HG02571 (cell line): ENCODE measurements around the gene GINS2.

Source experiments
- ATAC-seq: cut with Tn5 transposase; IDR thresholded peaks from one replicate; pipeline ENCODE4 v1.9.1; 2021; ENCODE audit warnings: mild to moderate bottlenecking, moderate library complexity; ENCODE audit not compliant: unreplicated experiment

The GINS2 gene

DNA sequence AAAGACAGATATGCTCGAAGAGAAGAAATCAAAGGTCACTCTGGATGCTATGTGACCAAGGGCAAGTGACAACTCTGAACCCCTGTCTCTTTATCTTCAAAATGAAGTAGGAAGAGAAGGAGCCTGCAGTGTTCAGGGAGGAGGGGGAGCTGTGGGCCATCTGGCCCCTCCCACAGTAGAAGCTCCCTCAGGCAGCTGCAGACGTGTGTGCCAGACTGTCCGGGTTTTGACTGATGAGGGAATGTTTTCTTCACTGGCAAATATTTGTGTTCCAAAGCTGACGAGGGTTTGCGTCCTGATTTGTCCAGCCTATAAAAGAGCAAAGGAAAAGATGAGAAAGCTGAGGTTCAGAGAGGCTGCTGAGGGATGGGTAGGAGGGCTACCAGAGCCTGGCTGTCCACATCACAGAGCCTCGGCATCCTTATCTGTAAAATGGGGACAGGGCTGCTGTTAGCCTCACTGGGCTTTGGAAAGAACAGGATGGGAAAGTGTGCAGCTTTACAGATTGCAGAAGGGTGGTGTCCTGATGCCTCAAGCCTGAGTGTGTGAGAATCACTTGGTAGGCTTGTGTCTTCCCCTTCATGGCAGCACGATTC is 1.8 kb upstream of the GINS2 start:
- no peak for ATAC-seq

DNA sequence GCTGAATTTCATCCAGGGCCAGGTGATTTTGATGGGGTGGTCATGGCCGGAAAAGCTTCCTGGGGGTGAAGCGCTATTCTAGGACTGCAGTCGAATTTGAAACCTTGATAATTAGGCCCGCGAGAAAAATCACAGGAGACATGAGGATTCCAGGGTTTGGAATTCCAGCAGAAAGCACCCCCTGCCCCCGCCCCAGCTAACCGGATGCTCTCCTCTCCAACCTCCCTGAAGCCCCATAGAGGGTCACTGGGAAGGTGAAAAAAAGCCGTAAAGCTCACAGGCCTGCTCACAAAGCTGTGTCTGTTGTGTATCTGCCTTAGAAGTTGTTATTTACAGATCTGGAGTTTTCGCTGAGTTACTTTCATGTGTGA is 1.2 kb upstream of the GINS2 start:
- ATAC-seq, result no peak

DNA sequence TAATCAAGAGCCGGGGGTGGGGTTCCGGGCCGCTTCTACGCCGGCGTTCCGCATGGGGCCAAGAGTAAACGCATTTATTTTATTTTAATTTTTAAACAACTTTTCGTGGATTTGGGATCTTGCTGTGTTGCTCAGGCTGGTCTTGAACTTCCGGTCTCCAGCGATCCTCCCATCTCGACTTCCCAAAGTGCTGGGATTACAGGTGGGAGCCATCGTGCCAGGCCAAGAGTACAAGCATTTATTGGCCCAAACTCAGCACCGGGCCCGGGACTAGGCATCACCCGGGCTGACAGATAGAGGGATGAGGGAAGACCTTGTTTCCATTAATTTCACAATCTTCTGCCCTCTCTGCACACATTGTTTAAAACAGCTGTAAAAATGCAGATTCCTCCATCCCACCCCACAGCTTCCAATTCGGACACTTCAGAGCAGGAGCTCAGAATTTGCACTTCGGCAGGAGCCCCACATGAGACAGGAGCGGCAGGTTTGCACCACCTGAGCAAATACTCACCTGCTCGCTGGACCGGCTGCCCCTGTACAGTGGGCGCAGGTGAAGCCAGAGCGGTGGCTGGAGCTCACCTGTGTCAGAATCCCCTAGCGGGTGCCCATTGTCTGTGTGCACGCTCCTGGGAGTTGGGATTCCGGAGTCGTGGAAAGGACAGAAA is 663 bp upstream of the GINS2 start:
- ATAC-seq, result no peak

DNA sequence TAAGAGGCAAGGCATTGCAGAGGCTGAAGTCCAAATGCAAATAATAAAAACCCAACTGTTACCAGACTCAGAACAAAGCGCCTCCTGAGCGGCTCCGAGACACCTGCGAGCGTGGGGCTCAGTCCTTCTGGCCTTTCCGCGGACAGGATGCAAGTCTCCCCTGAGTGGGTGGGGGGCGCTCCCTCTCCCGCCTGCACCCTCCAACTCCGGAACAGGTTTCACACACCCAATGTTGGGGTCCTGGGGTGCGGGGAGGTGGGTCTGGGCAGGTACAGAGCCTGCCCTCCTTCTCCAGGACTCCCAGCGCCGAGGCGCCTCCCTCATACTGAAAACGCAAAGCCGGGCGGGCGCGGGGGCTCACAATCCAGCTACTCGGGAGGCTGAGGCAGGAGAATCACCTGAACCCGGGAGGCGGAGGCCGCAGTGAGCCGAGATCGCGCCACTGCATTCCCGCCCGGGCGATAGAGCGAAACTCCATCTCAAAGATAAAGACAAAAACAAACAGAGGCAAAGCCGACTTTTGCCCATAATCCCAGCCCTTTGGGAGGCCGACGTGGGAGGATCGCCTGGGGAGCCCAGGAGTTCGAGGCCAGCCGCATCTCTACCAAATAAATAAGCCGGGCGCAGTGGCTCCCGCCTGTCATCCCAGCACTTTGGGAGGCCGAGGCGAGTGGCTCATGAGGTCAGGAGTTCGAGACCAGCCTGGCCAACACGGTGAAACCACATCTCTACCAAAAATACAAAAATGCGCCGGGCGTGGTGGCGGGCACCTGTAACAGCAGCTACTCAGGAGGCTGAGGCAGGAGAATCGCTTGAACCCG is 893 bp downstream of the GINS2 start:
- no peak for ATAC-seq

DNA sequence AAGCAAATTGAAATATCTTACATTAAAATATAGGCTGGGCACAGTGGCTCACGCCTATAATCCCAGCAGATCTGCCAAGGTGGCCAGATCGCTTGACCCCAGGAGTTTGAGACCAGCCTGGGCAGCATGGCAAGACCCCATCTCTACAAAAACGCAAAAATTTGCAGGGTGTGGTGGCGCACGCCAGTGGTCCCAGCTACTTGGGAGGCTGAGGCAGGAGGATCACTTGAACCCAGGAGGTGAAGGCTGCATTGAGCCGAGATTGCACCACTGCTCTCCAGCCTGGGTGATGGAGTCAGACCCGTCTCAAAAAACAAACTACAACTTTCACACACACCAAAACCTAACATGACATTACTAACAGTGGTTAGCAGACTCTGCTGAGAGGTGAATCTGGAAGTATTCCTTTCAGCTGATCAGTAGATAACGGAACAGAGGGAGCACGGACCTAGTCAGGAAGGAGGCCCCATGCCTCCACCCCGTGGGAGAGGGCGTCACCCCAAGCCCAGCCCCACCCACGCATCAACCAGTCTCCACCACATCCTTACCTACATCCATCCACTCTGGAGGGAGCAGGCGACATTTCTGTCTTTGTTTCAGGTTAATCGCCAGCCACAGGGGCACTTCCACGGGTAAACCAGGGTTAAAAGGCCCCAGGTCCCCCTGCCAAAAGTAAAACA is 1.7 kb downstream of the GINS2 start:
- no peak for ATAC-seq

DNA sequence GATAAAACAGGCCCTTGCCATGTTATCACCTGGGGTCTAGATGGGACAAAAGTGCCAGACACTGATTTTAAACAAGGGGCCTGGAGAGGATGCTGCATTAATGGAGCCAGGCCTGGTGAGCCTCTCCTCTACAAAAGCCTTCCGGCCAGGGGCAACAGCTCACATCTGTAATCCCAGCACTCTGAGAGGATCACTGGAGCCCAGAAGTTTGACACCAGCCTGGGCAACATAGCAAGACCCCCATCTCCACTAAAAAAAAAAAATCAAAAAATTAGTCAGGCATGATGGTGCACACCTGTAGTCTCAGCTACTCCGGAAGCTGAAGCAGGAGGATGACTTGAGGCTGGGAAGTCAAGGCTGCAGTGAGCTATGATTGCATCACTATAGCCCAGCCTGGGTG is 3.5 kb downstream of the GINS2 start:
- ATAC-seq, result no peak

DNA sequence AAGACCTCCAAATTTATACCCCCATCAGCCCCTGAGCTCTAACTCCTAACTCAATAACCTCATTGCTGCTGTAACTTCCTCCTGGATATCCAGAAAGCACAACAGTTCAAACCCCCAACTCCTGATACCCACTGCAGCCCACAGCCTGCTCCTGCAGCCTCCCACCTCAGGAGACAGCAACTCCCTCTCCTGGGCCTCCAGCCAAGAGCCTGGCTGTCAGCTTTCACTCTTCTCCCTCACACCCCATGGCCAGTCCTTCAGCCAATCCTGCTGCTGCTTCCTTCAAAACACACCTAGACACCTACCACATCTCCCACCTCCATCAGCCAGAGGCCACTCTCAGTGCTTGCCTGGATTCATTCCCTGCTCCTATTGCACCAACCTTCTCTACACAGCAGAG is 5.4 kb downstream of the GINS2 start:
- ATAC-seq, result no peak

DNA sequence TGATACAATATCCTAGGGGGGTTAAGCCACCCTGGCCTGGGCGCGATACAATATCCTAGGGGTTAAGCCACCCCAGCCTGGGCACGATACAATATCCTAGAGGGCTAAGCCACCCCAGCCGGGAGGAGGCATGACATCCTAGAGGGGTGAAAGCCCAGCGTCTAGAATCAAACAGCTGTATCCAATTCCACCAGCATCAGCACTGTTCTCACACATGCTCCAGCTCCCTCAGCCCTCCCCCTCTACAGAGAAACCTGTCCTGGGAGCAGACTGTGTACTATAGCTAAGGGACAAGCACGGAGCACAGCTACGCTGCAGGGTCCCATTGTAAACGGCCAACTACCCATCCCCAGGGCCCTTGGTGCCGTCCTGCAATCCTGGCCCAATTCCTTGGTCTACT is 6.2 kb downstream of the GINS2 start:
- no peak for ATAC-seq

DNA sequence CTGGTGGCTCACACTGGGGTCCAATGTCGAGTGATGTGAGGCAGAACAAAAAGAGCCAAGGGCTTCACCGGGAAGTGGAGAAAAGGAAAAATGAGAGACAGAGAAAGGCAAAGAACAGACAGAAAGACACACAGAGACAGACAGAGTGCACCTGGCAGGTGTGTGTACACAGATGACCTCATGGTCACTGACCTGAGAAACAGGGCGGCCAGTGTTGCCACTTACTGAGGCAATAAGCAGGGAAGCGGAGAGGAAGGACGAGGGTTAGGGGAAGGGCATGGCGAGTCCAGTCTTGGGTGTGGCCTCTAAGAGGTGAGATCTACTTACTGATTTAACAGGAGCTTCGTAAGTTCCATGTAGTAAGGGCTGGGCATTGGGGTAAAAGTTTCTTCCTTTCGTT is 7.5 kb downstream of the GINS2 start:
- ATAC-seq, result no peak

DNA sequence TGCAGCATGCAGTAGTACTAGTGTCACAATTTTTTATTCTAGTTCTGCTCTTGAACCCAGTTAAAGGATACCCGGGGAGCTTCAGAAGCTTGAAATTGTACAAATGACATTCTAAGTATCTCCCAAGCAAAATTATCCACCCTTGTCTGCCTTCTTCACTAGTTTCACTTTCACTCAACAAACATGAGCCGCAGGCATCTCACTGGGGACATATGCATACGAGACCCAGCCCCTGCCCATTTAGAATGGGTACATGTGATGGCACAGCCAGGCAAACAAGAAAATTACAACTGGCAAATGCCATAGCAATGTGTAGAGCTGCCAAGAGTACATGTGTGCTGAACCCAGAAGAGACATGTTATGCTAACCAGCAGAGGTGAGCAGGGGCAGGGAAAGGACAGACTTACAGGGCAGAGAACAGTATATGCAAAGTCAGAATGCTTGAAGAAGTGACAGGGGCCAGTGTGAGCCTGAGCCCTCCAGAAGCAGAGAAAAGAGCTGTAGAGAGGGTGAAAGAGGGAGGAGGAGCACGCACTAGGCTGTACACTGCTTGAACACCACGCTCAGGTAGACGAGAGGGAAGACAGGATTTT is 8.3 kb downstream of the GINS2 start:
- no peak for ATAC-seq

DNA sequence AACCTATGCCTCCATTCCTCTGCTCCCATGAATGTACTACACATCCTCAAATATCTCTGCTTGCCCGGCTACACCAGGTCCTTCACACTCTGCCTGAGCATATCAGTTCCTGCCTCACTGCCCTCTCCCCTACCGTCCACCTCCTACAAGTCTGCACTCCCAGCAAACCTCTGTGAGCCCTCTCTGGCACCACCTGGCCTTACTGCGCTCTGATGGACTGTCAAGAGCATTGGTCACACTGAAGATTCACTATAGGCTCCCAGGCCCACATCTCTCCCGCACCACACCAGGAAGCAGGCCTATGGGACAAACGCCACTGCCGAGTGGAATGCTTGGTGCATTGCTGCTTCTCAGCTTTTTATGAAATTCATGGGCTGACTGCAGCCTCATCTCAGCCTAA is 8.9 kb downstream of the GINS2 start:
- no peak for ATAC-seq

DNA sequence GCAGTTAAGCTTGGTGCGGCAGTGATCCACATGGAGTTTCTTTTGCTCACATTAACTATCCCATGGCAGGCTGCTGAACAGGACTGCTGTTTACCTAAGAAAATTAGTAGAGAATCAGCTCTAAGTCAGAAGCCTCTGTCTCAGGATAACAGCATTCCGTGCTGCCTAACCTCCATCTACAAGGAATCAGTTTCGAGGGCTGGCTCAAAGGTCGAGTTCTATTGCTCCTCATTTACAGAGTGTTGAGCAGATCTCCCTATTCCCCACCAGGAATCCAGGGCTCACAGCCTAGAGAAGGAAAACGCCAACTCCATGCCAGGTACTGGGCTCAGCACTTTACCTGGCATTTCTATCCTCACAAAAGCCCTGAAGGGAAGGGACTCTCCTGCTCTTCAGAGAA is 9.9 kb downstream of the GINS2 start:
- ATAC-seq, result no peak

DNA sequence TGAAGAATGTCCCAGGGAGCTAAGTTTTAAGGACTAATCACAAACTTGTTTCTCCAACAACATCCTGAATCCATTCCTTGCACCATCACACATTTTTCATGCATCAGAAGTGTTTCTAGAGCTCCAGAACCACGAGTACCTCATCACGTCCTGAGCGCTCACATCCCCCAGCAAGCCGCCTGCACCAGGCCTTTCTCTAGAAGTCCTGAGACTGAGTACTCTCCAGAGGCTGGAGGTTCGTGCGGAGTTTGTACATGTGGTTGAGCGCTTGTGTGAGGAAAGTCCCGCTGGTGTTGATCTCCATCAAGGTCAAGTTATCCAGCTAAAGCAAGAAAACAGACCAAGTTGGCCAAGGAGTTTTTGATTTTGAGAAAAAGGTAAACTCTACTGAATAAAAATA is 10.7 kb downstream of the GINS2 start:
- no peak for ATAC-seq

DNA sequence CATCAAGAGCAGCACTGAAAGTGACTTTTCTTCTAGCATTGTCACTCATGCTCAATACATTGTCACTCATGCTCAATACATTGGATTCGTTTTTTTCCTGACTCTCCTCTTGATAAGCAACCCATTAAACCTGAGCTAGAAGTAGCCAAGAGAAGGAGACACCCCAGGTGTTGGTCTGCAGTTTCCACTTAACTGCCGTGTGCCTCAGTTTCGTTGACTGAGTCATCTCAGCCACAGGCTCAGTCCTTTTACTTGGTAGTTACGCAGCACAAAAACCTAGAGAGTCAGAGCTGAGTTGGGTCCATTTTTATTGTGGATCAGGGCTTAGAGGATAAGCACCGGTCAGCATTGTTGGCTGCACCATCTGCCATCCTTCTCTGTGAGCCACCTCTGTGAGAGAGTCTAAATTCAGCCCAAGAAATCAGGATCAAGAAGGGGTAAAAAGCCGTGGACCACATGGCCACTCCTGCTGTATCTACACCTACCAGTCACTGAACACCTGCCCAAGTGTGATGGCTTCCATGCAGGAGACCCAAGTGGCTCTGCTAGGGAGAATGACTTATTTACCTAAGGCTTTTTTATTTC is 11.3 kb downstream of the GINS2 start:
- ATAC-seq, result no peak

DNA sequence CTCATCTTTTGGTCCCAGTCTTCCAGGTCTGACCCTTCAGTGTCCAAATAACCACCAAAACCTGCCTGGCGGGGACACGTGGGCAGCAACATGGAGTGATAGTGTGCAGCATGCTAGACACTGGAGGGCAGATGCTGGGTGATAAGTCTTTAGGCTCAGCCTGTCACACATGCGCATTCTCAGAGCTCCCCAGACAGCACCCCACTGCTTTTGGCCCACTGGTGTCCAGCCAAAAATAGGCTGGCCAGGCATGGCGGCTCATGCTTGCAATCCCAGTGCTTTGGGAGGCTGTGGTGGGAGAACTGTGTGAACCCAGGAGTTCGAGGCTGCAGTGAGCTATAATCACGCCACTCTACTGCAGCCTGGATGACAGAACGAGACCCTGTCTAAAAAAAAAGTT is 12.3 kb downstream of the GINS2 start:
- no peak for ATAC-seq

DNA sequence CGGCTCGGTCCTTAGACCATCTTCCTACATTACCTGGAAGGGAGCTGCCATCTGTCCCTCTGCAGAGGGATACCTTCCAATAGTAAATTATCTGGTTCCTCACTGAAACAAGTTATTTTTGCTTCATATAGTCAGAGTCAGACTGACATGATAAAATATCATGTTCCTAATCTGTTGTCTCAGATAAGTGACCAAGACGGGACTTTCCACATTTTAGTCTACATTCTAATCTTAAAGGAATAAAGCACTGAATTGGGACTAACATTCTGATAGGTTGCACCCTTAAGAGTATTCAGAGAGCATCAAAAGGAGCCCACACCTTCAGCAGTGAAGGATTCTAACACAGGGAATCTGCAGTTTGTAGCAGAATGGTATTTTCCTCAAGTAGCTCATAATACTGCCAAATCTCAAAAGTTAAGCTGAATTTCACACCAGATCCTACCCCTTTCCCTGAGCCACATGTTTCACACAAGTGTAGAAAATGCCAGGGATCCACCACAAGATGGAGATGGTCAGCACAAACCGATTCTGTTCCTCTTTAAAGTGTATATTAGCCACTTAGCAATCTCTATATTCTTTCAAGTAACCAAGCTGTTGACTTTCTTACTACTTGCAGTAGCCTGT is 13.4 kb downstream of the GINS2 start:
- ATAC-seq, result no peak

DNA sequence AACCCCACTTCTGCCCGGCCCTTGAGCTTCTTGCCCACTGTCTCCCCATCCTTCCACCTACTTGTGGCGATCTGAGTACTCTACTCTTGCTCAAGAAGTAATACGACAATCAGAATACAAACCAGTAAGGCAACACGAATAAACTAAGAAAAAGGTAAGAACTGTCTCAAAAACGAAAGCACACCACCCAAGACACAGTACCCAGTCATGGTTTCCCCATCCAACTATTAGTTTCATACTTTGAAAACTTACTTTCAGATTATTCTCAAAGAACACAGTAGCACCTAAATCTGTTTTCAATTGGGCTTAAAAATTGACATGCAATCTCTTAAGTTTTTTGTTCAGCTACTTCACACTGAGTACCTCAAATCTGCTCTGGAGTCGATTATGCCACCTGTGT is 13.9 kb downstream of the GINS2 start:
- no peak for ATAC-seq

DNA sequence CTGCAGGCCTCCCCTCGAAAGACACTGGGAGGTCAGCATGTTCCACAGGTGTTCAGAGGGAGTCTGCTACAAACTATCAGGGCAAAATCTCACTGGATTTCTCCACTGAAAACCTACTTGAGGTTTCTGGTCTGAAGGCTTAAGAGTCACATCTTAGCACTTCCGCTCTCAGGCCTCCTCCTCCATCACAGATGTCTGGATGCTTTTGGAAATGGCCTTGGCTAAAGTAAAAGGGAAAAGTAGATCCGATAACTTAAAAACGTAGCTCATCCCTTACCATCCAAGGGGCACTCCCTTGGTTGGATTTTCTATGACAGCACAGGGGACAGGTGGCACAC is 14.4 kb downstream of the GINS2 start:
- ATAC-seq, result no peak

DNA sequence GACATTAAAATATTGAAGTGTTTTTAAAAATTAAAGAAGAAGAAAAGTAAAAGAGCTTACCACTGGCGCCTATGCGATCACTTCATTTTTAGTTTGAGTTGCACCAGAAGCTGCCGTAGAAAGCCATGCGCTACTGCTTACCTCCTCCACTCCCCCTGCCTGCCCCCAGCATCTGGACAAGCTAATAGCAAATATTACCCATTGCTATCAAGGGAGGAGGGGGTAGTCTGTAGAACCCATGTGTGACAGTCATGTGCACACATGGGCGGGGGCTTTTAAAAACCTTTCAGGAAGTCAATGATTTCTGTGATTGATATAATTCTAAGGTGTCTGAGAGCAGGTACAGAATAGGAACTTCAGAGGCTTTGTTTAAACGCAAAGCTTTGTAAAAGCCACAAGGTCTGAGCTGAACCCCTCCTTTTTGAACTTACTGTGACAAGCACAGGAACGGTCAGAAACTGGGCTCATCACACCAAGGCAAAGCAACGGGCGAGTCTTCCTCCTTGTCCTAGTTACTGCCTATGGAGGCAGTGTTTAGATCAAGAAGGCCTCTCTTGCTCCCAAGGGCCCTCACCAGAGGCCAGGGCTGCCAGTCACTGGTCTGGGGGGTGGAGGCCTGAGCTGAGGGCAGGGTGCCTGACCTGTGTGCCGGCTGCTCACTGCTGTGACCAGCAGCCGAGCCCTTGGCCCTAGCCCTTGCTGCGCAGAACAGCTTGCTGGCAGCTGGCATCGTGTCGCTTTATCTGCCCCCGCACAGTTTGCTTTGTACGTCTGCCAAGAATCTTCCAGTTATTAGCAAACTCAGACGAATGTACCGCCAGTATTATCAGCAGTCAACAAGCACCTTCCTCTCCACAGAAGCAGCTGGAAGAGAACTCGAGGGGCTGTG is 15.0 kb downstream of the GINS2 start:
- no peak for ATAC-seq

DNA sequence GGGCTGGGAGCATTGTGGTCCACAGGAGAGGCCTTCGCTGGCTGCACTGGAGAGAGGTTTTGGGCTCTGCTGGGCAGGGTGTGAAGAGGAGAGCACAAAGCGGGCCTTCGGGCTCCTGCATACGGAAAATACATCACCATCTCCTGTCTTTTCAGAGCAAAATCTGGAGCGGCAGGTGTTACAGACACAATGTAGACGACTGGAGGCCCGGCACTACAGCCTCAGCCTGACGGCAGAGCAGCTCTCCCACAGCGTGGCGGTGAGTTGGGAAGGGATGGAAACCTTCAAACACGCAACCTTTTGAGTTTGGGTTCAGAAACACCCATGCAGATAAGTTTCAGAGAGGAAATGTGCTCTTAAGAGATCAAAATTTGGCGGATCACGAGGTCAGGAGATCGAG is 17.9 kb downstream of the GINS2 start:
- no peak for ATAC-seq
